ENCODE data around the gene CSE1L. TPM values are rescaled to one million over a fixed set of nuclear protein-coding genes. Genes with fewer than 3 reads are reported as not detected.

Gene CSE1L
- total RNA-seq, 2 donors from 2014 or later, result 33.3 to 82.7 TPM

- Histone ChIP-seq H3K4me1 (no peaks in the 10 kb centered on the region), H3K4me3 (peak overlapping the region; percentile 96), H3K9me3 (no peaks in the 10 kb centered on the region), H3K36me3 (no peaks in the 10 kb centered on the region), H3K27me3 (no peaks in the 10 kb centered on the region), H3K27ac (peak overlapping the region; percentile 88), H3K9ac (ENCODE audit: low read depth in 2 of 2, low read length in 2 of 2) (peak overlapping the region; percentile 24 to 82)
- intact Hi-C loops (cut with DNase I), result no loop called here
- TF ChIP-seq, protein P1, sequence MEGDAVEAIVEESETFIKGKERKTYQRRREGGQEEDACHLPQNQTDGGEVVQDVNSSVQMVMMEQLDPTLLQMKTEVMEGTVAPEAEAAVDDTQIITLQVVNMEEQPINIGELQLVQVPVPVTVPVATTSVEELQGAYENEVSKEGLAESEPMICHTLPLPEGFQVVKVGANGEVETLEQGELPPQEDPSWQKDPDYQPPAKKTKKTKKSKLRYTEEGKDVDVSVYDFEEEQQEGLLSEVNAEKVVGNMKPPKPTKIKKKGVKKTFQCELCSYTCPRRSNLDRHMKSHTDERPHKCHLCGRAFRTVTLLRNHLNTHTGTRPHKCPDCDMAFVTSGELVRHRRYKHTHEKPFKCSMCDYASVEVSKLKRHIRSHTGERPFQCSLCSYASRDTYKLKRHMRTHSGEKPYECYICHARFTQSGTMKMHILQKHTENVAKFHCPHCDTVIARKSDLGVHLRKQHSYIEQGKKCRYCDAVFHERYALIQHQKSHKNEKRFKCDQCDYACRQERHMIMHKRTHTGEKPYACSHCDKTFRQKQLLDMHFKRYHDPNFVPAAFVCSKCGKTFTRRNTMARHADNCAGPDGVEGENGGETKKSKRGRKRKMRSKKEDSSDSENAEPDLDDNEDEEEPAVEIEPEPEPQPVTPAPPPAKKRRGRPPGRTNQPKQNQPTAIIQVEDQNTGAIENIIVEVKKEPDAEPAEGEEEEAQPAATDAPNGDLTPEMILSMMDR (IDR thresholded peaks at IDR 0.05), result no peak
- DNase-seq, result peak; percentile 36
Measured at GRCh38 chr20:49045440-49046086, 549 bp upstream of the CSE1L start.

DNA sequence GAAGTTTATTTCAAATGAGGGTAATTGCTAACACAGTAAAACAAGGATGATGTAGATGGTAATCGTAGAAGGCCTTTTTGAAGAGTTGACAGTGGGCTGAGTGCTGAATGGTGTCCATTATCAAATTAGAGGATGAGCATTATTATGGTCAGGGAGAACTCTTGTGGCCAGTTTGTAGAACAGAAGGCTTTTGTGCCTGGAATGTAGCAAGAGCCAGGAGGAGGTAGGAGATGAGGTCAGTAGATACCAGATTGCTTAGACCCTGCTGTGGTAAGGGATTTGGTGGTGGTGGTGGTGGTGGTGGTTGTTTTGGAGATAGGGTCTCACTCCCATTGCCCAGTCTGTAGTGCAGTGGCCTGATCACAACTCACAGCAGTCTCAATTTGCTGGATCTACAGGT, 6.2 kb downstream of the CSE1L start:
- H3K36me3 ChIP-seq, result no peaks in the 10 kb centered on the region
- H3K4me3 ChIP-seq, result no peak overlapping the region
- intact Hi-C loops (cut with DNase I), result no loop called here
- H3K27ac ChIP-seq, result no peak overlapping the region
- H3K4me1 ChIP-seq, result no peaks in the 10 kb centered on the region
- TF ChIP-seq, protein P1 (IDR thresholded peaks at IDR 0.05), result no peak
- no peaks in the 10 kb centered on the region for H3K9me3 ChIP-seq
- H3K27me3 ChIP-seq, result no peaks in the 10 kb centered on the region
- no peak for DNase-seq
- no peak overlapping the region for H3K9ac ChIP-seq (ENCODE audit: low read depth in 2 of 2, low read length in 2 of 2)

- Histone ChIP-seq H3K9ac (ENCODE audit: low read depth in 2 of 2, low read length in 2 of 2) (no peak overlapping the region), H3K4me3 (no peak overlapping the region), H3K4me1 (no peaks in the 10 kb centered on the region), H3K36me3 (no peaks in the 10 kb centered on the region), H3K27ac (no peak overlapping the region), H3K9me3 (no peaks in the 10 kb centered on the region), H3K27me3 (no peaks in the 10 kb centered on the region)
- TF ChIP-seq, protein P1 (IDR thresholded peaks at IDR 0.05), result no peak
- intact Hi-C loops (cut with DNase I), result no loop called here
- DNase-seq, result no peak
Measured at GRCh38 chr20:49054056-49054643, 8.0 kb downstream of the CSE1L start.

DNA sequence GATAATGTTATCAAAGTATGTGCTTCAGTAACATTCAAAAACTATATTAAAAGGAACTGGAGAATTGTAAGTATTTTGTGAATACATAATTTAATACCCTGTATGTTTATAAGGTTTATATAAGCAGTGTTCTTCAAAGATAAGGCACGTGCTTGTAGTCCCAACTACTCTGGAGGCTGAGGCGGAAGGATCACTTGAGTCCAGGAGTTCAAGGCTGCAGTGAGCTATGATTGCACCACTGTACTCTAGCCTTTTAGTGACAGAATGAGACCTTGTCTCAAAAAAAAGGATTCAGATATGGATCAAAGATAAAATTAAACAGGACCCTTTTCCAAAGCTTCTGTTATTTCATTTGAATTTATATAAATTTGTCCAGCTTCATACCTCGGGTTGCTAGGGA, 17.2 kb downstream of the CSE1L start:
- no peak overlapping the region for H3K4me3 ChIP-seq
- DNase-seq, result no peak
- no peaks in the 10 kb centered on the region for H3K9me3 ChIP-seq
- H3K4me1 ChIP-seq, result no peaks in the 10 kb centered on the region
- no peak overlapping the region for H3K27ac ChIP-seq
- no peaks in the 10 kb centered on the region for H3K27me3 ChIP-seq
- intact Hi-C loops (cut with DNase I), result no loop called here
- H3K36me3 ChIP-seq, result peaks cover 5% of the 10 kb centered on the region
- TF ChIP-seq, protein P1 (IDR thresholded peaks at IDR 0.05), result no peak
- H3K9ac ChIP-seq (ENCODE audit: low read depth in 2 of 2, low read length in 2 of 2), result no peak overlapping the region

- Histone ChIP-seq H3K36me3 (peaks cover 7% of the 10 kb centered on the region), H3K27me3 (no peaks in the 10 kb centered on the region), H3K4me3 (no peak overlapping the region), H3K27ac (no peak overlapping the region), H3K4me1 (no peaks in the 10 kb centered on the region), H3K9ac (ENCODE audit: low read depth in 2 of 2, low read length in 2 of 2) (no peak overlapping the region), H3K9me3 (no peaks in the 10 kb centered on the region)
- TF ChIP-seq, protein P1 (IDR thresholded peaks at IDR 0.05), result no peak
- DNase-seq, result no peak
- intact Hi-C loops (cut with DNase I), result loop anchor here (10.0 kb wide), 1 partner anchor 60 kb away; no protein-coding TSS in a partner anchor
Measured at GRCh38 chr20:49074521-49074920, 28.4 kb downstream of the CSE1L start.

Measured in colonic mucosa (tissue), 4 donors.